Endothelial cell of umbilical vein (primary cell): ENCODE measurements around the gene SORCS2.

ENCODE experiments used
- CTCF ChIP-seq, 2 donors: IDR thresholded peaks; 1 replicate in 1 of 2; 2 replicates in 1 of 2; pipeline ENCODE4 v1.5.1; 2011; ENCODE audit warnings: low read length in 2 of 2, mild to moderate bottlenecking in 2 of 2, moderate library complexity in 2 of 2, control low read depth in 1 of 2, inconsistent platforms in 1 of 2, low read depth in 1 of 2; ENCODE audit not compliant: insufficient read depth in 1 of 2; ENCODE audit errors: extremely low read depth in 1 of 2
- EZH2 ChIP-seq: IDR thresholded peaks from 2 replicates; pipeline ENCODE4 v1.6.1; 2012; ENCODE audit warnings: borderline replicate concordance, low read depth, mild to moderate bottlenecking, moderate library complexity, low read length, inconsistent platforms; ENCODE audit not compliant: severe bottlenecking
- JUN ChIP-seq: IDR thresholded peaks from 2 replicates; pipeline ENCODE4 v1.6.1; 2011; ENCODE audit warnings: borderline replicate concordance, low read depth; ENCODE audit not compliant: insufficient read length, insufficient read depth
- MAX ChIP-seq: IDR thresholded peaks from 2 replicates; pipeline ENCODE4 v1.6.1; 2011; ENCODE audit not compliant: insufficient read depth, insufficient read length
- POLR2A ChIP-seq: IDR thresholded peaks from 2 replicates; pipeline ENCODE4 v1.6.1; 2012; ENCODE audit warnings: low read depth, mild to moderate bottlenecking, control low read depth, low read length
- POLR2AphosphoS5 ChIP-seq: IDR thresholded peaks from 2 replicates; pipeline ENCODE4 v1.6.1; 2012; ENCODE audit warnings: low read depth, mild to moderate bottlenecking, control low read depth, low read length, moderate library complexity; ENCODE audit not compliant: insufficient read depth

GRCh38 chr4:7637139-7637538 is 444.8 kb downstream of the SORCS2 start:
- TF ChIP-seq POLR2AphosphoS5: no peak
- TF ChIP-seq EZH2: no peak
- no peak for TF ChIP-seq POLR2A
- no peak for TF ChIP-seq CTCF (IDR thresholded peaks at IDR 0.05; ENCODE audit: extremely low read depth in 1 of 2, insufficient read depth in 1 of 2, low read depth in 1 of 2, low read length in 2 of 2)
- TF ChIP-seq JUN: no peak
- no peak for TF ChIP-seq MAX
